Stimulated activated CD4-positive, alpha-beta T cell treated with anti-CD3 and anti-CD28 coated beads, Interleukin-4, amount 100 ng/mL, for 24 hours (primary cell): Measurements from ENCODE around the gene SNAP29.
"Not testable (repeated sequence)": the region's sequence is repeated elsewhere in the genome, so short reads cannot be mapped to it uniquely, and the experiment has no call there.

Experiments used
- DNase-seq: peaks from one replicate; pipeline ENCODE4 v3.0.0-alpha.2; 2020

Gene SNAP29

GRCh38 chr22:20935049-20935448 lies 76.2 kb downstream of the SNAP29 start:
- DNase-seq, result not testable (repeated sequence)

- DNase-seq, result not testable (repeated sequence)
Observed at GRCh38 chr22:20935780-20936539, 77.2 kb downstream of the SNAP29 start.

DNA sequence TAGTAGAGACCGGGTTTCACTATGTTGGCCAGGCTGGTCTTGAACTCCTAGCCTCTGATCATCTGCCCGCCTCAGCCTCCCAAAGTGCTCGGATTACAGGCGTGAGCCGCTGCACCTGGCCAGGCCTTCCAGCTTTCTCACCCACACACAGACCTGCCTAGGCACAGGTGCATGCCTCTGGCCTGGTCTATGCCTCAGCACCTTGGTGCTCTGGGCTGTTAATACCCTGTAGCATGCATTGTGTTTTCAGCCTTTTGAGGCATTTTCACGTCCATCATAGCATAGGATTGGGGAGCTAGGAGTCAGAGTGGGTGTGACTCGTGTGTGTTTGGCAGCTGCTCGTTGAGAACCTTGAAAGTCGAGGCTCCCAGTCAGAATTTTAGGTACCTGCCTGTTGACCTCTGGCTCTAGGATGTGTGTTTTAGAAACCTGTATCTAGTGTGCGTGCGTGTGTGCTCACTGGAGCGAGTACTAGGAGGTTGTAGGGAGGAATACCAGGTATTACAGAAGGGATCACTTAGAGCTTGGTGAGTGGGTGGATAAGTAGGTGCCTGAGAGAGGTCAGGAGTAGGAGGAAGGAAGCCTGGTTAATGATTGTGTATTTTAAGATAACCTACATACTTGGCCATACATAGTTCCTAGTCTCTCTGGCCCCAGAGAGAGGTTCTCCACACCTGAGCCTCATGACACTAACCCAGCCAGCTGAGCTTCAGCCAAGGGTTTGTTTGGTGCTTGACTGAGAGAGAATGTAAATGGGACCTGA lies 78.4 kb downstream of the SNAP29 start:
- no peak for DNase-seq

DNA sequence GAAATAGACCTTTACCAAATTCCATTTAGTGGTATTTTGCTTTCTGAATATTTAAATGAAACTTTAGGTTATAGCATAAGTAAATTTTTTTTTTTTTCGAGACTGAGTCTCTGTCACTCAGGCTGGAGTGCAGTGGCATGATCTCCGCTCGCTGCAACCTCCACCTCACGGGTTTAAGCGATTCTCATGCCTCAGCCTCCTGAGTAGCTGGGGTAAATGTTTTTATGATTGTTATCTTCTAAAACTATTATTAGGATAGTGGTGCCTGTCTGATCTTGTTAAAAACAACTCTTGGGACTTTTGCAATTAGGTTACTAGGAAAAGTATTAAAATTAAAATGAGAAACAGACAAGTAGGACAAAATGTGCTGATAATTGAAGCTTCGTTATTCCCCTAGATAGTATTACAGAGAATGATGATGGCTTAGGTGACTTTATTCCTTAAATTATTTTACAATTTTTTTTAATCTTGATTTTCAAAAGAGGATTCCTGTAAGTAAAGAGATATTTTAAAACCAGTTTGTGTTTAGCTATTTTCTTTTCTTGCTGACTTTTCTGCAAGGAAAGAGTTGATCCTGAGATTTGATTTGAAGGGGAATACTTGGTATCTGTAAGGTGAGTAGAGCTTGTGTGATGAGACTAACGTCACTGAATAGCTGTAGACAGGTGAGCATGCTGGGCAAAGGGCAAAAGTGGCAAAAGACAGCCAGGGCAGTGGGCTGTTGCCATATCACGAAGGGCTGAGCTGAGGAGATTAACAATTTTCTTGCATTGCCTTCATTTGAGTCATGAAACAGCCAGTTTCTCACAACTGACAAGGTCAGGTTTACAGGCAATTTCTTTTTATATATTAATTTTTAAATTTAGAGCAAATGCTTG lies 79.2 kb downstream of the SNAP29 start:
- no peak for DNase-seq

DNA sequence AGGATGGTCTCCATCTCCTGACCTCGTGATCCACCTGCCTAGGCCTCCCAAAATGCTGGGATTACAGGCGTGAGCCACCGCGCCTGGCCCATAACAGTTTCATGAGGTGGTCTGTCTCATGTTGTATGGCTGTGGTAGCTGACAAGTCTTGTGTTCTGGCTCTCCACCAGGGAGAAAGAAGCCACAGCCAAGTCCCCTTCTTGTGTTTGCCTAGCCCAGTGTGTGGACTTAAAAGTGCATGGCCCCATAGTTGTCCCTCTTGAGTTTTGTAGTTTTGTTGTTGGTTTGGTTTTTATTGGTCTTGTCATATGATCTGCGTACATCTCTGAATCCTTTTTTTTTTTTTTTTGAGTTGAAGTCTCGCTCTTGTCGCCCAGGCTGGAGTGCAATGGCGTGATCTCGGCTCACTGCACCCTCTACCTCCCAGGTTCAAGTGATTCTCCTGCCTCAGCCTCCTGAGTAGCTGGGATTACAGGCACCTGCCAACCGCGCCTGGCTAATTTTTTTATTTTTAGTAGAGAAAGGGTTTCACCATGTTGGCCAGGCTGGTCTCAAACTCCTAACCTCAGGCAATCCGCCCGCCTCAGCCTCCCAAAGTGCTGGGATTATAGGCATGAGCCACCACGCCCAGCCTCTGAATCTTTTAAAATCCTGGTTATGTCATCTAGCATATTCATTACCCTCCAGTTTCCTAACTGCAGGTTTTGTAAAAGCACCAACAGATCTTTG lies 80.8 kb downstream of the SNAP29 start:
- DNase-seq, result not testable (repeated sequence)

DNA sequence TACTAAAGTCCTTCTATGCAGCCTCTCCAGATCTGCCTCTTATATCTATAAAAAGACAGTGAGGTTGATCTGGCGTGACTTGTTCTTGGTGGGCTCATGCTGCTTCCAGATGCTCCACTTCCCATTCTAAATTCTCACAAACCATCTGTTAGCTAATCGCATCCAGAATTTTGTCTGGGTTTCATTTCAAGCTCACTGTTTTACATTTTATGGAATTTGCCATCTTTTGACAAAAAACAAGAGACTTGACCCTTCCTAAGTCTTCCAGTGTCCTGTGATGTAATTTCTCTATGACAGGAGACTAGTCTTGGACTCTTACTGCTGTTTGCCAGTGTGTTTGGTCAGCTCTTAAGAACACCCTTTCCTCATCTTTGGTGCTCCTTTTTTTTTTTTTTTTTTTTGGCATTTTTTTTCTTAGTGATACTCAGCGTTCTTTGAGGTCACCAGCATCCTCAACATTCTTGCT lies 81.4 kb downstream of the SNAP29 start:
- DNase-seq, result no peak
